Choroid plexus epithelial cell (primary cell): Measurements from ENCODE around the gene CHD9.

Experiments
- DNase-seq: peaks from one replicate; pipeline ENCODE4 v3.0.0-alpha.2; 2010; ENCODE audit warnings: low read depth
- H3K4me3 ChIP-seq: 2 replicates; pipeline ENCODE4 v1.5.1; 2011; ENCODE audit warnings: low read depth, mild to moderate bottlenecking, control low read depth, low read length, moderate library complexity
- TF ChIP-seq, protein P1 (sequence below): conservative IDR thresholded peaks from 2 replicates; pipeline ENCODE4 v1.5.1; 2011; ENCODE audit warnings: low read depth, mild to moderate bottlenecking, control low read depth, inconsistent platforms, low read length, moderate library complexity

The CHD9 gene

DNA sequence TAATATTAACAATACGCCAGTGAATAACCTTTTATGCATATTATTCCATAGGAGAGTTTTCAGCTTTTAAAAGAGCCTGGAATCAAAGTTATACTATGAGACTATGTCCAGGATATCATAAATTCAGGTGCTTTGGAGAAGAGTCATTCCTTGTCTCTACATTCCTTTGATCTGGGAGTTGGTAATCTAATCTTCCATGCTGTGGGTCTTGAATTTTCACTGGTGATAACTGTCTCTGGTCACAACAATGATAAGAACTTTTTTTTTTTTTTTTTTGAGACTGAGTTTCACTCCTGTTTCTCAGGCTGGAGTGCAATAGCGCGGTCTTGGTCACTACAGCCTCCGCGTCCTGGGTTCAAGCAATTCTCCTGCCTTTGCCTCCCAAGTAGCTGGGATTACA lies 50.8 kb downstream of the CHD9 start:
- TF ChIP-seq, protein P1, sequence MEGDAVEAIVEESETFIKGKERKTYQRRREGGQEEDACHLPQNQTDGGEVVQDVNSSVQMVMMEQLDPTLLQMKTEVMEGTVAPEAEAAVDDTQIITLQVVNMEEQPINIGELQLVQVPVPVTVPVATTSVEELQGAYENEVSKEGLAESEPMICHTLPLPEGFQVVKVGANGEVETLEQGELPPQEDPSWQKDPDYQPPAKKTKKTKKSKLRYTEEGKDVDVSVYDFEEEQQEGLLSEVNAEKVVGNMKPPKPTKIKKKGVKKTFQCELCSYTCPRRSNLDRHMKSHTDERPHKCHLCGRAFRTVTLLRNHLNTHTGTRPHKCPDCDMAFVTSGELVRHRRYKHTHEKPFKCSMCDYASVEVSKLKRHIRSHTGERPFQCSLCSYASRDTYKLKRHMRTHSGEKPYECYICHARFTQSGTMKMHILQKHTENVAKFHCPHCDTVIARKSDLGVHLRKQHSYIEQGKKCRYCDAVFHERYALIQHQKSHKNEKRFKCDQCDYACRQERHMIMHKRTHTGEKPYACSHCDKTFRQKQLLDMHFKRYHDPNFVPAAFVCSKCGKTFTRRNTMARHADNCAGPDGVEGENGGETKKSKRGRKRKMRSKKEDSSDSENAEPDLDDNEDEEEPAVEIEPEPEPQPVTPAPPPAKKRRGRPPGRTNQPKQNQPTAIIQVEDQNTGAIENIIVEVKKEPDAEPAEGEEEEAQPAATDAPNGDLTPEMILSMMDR = no peak
- no peak overlapping the region for H3K4me3 ChIP-seq
- DNase-seq = no peak

DNA sequence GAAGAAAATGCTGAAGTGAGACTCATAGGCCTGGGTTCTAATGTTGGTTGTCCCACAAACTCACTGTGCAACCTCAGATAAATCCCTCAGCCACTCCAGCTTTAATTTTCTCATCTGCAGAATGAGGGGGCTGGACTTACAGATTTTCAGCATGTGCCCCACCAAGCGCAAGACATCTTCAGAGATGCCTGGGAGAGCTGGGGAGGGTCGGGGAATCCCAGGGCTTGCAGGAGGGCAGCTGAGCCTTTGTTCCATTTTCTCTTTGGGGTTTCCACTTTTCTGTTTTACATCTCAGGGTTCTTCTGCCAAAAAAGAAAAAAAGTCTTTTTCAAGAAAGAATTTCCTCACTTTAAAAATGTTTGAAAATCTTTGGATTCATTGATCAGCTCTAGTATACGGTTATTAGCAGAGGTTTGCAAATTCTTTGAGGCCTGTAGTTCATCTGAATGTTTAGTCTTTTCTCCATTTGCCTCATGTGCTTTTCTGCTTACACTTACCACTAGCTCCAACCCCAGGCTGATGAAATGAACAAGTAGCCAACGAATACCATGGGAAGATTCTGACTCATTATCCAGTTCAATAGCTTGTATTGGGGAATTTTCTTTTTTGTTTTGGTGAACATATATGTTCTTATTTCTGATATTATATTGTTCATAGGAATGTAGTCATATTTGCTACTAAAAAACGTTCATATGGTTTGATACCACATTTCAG lies 56.4 kb downstream of the CHD9 start:
- peak; percentile 58 for DNase-seq
- H3K4me3 ChIP-seq = no peak overlapping the region
- TF ChIP-seq, protein P1 = no peak

DNA sequence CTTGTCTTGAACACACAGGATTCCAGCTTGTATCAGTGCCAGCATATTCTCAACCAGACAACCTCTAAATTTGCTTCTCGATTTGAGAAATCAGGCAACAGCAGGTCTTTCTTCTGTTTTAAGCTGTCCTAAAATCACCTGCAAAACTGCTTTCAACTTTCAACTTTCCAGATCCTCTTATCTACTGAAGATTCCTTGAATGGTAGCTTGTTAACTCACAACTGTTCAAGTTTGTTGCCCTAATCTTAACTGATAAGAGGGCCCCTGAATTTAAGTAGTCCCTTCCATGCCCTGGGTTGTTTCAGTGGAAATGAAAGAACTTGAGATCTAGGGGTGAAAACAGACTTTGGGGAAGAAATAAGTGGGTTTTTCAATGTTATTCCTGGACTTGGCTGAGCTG lies 57.2 kb downstream of the CHD9 start:
- no peak overlapping the region for H3K4me3 ChIP-seq
- DNase-seq = no peak
- TF ChIP-seq, protein P1 = no peak

DNA sequence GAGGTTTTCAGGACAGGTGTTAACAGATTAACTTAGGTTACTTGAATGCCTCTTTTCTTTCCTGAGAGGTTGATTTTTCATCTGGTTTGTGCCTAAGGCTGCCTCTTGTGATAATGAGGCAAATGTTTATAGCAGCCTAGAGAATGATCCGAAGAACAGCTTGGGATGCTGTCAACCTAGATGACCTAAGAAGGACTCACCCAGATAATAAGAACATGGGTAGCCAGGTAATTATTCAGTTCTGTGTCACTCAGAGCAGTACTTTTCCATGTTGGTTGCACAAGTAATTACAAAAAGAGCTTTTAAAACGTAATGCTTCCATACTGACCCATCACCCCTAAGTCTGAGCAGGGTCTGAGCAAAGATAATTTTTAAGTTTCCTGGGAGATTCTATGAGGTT lies 60.3 kb downstream of the CHD9 start:
- no peak for DNase-seq

DNA sequence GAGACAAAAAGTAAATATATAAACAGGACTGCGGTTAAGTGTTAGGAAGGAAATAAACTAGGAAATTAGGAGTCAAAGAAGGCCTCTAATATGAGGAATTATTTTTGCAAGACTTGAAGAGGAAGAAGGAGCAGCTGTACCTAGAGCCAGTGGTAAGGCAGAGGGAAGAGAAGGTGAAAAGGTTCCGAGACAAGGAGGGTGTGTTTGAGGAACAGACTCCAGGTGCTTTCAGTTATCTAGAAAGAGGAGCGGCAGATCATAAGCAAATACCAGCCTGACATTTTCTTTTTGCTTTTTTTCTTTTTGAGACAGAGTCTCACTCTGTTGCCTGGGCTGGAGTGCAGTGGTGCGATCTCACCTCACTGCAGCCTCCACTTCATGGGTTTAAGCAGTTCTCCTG lies 61.0 kb downstream of the CHD9 start:
- no peak for DNase-seq
- TF ChIP-seq, protein P1 = no peak

More for the DNA sequence above, 60.3 kb downstream of the CHD9 start:
- no peak overlapping the region for H3K4me3 ChIP-seq
- TF ChIP-seq, protein P1 = no peak

DNA sequence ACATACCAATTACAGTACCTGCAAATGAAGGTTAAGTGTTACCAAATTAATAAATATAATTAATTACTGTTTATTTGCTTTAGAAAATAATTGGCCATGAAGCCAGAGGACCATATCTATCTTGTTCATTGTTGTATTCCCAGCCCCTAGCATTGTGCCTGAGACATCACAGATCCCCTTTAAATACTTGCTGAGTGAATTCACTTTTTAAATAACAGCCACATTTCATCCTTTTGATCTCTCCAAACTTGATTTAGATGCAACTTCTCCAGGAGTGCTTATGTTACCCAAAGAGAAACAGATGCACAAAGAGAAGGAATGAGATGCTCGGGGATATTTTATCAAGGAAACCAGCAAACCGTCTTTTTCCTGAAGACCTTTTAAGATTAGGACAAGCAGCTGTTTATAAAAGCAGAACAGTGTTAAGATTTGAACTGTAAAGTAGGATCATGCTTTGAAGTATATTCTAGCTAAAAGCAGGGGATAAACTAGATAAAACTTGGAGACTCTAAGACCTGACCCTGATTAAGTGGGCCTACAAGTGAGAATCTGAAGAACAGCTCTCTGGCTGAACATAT lies 66.3 kb downstream of the CHD9 start:
- H3K4me3 ChIP-seq = no peak overlapping the region
- TF ChIP-seq, protein P1 = no peak
- no peak for DNase-seq

More for the DNA sequence above, 61.0 kb downstream of the CHD9 start:
- no peak overlapping the region for H3K4me3 ChIP-seq

DNA sequence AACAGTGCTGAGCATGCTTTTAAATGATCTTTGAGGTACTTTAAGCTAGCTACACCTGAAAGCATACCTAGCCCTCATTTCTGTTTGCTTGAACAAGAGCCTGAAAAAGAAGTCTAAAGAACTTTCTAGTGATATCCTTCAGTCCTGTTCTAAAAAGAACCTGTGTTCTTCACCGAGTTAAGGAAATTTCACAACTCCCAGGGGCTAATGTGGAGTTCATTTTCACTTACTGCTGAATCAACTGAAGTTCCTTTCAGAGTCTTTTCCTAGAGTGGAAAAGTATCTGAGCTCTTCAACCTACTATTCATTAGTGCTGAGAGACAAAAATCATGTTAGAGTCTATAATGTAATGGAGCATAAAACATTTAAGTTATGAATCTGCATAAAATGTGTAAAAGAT lies 66.9 kb downstream of the CHD9 start:
- DNase-seq = peak; percentile 52
- TF ChIP-seq, protein P1 = no peak
- no peak overlapping the region for H3K4me3 ChIP-seq
